DOHH2 (cell line): Measurements from ENCODE around the gene SLC9A5.
A peak's percentile ranks its signal among the peaks of the same experiment; 100 is the strongest.

Experiments used
- H3F3A ChIP-seq: fragments of 200-600 bp; sonication (generic), shearing (Covaris generic); 2 replicates; pipeline ENCODE4 v1.6.0; 2016; ENCODE audit warnings: antibody characterized with exemption, mild to moderate bottlenecking; ENCODE audit not compliant: control insufficient read depth, insufficient read depth
- H3K27ac ChIP-seq: fragments of 200-600 bp; sonication (generic); 2 replicates; pipeline ENCODE4 v1.5.1; 2014; ENCODE audit warnings: low read depth, mild to moderate bottlenecking, low read length, moderate library complexity
- H3K27me3 ChIP-seq: fragments of 200-600 bp; sonication (generic); 2 replicates; pipeline ENCODE4 v1.6.1; 2014; ENCODE audit warnings: mild to moderate bottlenecking, low read length, mixed read lengths; ENCODE audit not compliant: control insufficient read depth
- H3K36me3 ChIP-seq: fragments of 200-600 bp; sonication (generic); 2 replicates; pipeline ENCODE4 v1.6.1; 2014; ENCODE audit warnings: mild to moderate bottlenecking, low read length, moderate library complexity, mixed read lengths; ENCODE audit not compliant: control insufficient read depth
- H3K4me1 ChIP-seq: fragments of 200-600 bp; sonication (generic); 2 replicates; pipeline ENCODE4 v1.6.1; 2014; ENCODE audit warnings: mild to moderate bottlenecking, low read length, mixed read lengths; ENCODE audit not compliant: control insufficient read depth
- H3K4me2 ChIP-seq: fragments of 200-600 bp; sonication (generic); 2 replicates; pipeline ENCODE4 v1.6.0; 2014; ENCODE audit warnings: mild to moderate bottlenecking, low read length, moderate library complexity
- H3K4me3 ChIP-seq: fragments of 200-600 bp; sonication (generic); 2 replicates; pipeline ENCODE4 v1.5.1; 2014; ENCODE audit warnings: mild to moderate bottlenecking, low read length, mixed read lengths
- H3K79me2 ChIP-seq: fragments of 200-600 bp; sonication (generic); 2 replicates; pipeline ENCODE4 v1.6.1; 2014; ENCODE audit warnings: mild to moderate bottlenecking, low read length, mixed read lengths; ENCODE audit not compliant: control insufficient read depth
- H3K9me2 ChIP-seq: fragments of 200-600 bp; sonication (generic); replicated peaks from 2 replicates; pipeline ENCODE4 v1.6.1; 2014; ENCODE audit warnings: mild to moderate bottlenecking, low read length, mixed read lengths; ENCODE audit not compliant: control insufficient read depth
- H3K9me3 ChIP-seq: fragments of 200-600 bp; sonication (generic); 2 replicates; pipeline ENCODE4 v1.6.1; 2014; ENCODE audit warnings: antibody characterized with exemption, low read length, mixed read lengths; ENCODE audit not compliant: control insufficient read depth, insufficient read depth
- H4K20me1 ChIP-seq: fragments of 200-600 bp; sonication (generic); 2 replicates; pipeline ENCODE4 v1.6.0; 2014; ENCODE audit warnings: low read depth, mild to moderate bottlenecking, antibody characterized with exemption, low read length, moderate library complexity; ENCODE audit not compliant: control insufficient read depth, insufficient read depth
- EZH2phosphoT487 ChIP-seq: fragments of 200-600 bp; sonication (generic); IDR thresholded peaks from 2 replicates; pipeline ENCODE4 v1.6.1; 2017; ENCODE audit warnings: borderline replicate concordance, mild to moderate bottlenecking, antibody characterized with exemption, low read length, moderate library complexity, mixed read lengths
- TF ChIP-seq, protein P1 (sequence below): fragments of 200-600 bp; sonication (generic); IDR thresholded peaks from one replicate; pipeline ENCODE4 v1.5.1; 2014; ENCODE audit warnings: antibody characterized with exemption, mild to moderate bottlenecking, low read depth, low read length; ENCODE audit not compliant: poor library complexity, severe bottlenecking

Gene SLC9A5

DNA sequence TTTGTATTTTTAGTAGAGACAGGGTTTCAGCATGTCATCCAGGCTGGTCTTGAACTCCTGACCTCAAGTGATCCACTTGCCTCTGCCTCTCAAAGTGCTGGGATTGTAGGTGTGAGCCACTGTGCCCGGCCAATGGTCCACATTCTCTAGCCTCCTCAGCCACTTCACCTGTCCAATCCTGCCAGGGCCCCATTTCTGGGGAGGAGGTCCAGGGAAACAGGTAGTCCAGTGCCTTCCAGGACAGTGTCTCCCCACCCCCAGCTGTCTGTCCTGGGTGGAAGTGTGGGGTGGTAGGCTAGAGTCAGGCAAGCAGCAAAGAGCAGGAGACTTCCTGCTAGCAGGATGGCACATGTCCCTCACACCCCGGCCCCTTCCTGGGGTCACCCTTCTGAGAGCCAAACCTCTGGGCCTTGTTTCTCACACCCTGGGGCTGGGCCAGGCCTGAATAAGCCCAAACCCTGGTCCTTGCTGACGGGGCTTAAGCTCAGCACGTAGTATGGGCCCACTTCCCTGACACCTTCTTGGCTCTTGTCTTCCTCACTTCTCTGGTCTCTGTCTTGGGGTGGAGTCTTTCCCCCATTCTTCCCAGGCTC, 6.5 kb upstream of the SLC9A5 start:
- H3K36me3 ChIP-seq: peaks cover under 1% of the 10 kb centered on the region; the same call in 1 of the 2 replicates
- H3K4me2 ChIP-seq: no peak overlapping the region
- H3K9me2 ChIP-seq: no peaks in the 10 kb centered on the region
- peaks cover 7% of the 10 kb centered on the region for H3F3A ChIP-seq
- H3K27me3 ChIP-seq: no peaks in the 10 kb centered on the region
- peaks cover 8% of the 10 kb centered on the region for H3K79me2 ChIP-seq
- H3K27ac ChIP-seq: no peak overlapping the region
- no peak overlapping the region for H3K4me3 ChIP-seq
- H3K4me1 ChIP-seq: peaks cover 29% of the 10 kb centered on the region
- H3K9me3 ChIP-seq: no peaks in the 10 kb centered on the region
- peaks cover 3% of the 10 kb centered on the region; the same call in 1 of the 2 replicates for H4K20me1 ChIP-seq
- TF ChIP-seq EZH2phosphoT487: no peak
- TF ChIP-seq, protein P1, sequence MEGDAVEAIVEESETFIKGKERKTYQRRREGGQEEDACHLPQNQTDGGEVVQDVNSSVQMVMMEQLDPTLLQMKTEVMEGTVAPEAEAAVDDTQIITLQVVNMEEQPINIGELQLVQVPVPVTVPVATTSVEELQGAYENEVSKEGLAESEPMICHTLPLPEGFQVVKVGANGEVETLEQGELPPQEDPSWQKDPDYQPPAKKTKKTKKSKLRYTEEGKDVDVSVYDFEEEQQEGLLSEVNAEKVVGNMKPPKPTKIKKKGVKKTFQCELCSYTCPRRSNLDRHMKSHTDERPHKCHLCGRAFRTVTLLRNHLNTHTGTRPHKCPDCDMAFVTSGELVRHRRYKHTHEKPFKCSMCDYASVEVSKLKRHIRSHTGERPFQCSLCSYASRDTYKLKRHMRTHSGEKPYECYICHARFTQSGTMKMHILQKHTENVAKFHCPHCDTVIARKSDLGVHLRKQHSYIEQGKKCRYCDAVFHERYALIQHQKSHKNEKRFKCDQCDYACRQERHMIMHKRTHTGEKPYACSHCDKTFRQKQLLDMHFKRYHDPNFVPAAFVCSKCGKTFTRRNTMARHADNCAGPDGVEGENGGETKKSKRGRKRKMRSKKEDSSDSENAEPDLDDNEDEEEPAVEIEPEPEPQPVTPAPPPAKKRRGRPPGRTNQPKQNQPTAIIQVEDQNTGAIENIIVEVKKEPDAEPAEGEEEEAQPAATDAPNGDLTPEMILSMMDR: no peak

DNA sequence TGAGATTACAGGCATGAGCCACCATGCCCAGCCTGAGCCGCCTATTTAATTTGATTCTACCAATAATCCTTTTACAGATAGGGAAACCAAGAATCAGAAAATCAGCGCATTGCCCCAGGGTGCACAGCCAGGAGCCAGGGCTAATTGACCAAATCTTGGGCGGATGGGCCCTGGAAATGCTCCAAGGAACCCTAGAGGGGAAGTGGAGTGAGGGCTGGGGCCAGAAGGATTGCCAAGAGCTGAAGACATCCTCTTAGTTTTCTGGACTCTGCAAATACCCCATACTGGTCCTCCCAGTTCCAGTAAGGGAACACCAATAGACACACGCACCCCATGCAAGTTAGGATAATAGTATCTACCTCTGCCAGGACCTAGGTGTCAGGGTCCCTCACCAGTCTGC, 5.3 kb upstream of the SLC9A5 start:
- peaks cover 39% of the 10 kb centered on the region for H3K4me1 ChIP-seq
- H3K9me2 ChIP-seq: no peaks in the 10 kb centered on the region
- peaks cover 8% of the 10 kb centered on the region for H3K79me2 ChIP-seq
- H3K27me3 ChIP-seq: peaks cover 8% of the 10 kb centered on the region
- TF ChIP-seq, protein P1: no peak
- no peak for TF ChIP-seq EZH2phosphoT487
- peaks cover 7% of the 10 kb centered on the region for H3F3A ChIP-seq
- peak overlapping the region; percentile 80 for H3K4me2 ChIP-seq
- H3K4me3 ChIP-seq: no peak overlapping the region
- H3K9me3 ChIP-seq: no peaks in the 10 kb centered on the region
- peaks cover 3% of the 10 kb centered on the region; the same call in 1 of the 2 replicates for H4K20me1 ChIP-seq
- no peaks in the 10 kb centered on the region for H3K36me3 ChIP-seq
- H3K27ac ChIP-seq: no peak overlapping the region

DNA sequence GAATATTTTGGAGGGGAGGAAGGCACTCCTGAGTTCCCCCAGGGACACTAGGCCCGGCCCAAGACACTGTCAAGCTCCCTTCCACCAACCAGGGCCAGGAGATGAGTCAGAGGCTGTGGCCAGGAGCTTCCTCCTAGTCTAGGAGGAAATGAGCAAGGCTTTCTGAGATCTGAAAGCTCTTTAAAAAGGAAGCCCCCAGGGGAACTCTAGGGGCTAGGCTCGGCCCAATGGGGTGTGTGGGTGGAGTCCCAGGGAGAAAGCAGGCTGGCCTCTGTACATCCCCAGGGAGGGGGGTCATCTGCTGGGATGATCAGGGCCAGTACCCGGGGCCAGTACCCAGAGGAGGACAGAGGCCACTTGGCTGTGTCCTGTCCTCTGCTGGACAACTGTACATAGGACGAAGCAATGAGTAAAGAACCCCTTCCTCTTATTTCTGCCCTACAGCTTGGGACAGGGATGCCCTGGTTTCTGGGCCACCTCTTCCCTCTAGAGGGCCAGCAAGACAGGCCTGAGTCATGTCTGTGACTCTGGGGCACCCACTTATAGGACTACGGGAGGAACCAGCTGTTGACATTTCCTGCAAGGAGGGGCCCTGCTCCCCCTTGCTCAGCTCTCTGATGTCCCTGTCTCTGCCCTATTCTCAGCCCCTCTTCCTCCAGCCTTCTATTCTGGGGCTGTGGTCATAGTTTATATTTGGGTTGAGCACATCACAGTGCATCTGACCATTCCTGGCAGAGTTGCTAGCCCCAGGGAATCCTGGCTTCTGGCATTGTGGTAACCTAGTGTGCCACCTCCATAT, 4.2 kb upstream of the SLC9A5 start:
- peaks cover 49% of the 10 kb centered on the region for H3K4me1 ChIP-seq
- H3K4me2 ChIP-seq: peak overlapping the region; percentile 80
- H3K9me3 ChIP-seq: no peaks in the 10 kb centered on the region
- H3K27me3 ChIP-seq: peaks cover 18% of the 10 kb centered on the region
- H3K4me3 ChIP-seq: peak overlapping the region; percentile 92
- H3K36me3 ChIP-seq: no peaks in the 10 kb centered on the region
- H3K79me2 ChIP-seq: peaks cover 8% of the 10 kb centered on the region
- peak overlapping the region; percentile 55 for H3K27ac ChIP-seq
- H3F3A ChIP-seq: peaks cover 7% of the 10 kb centered on the region
- no peaks in the 10 kb centered on the region for H3K9me2 ChIP-seq
- no peak for TF ChIP-seq EZH2phosphoT487
- TF ChIP-seq, protein P1: no peak
- H4K20me1 ChIP-seq: peaks cover 3% of the 10 kb centered on the region; the same call in 1 of the 2 replicates
